Measurements from ENCODE around the gene SLC35G3.

The SLC35G3 gene

GRCh38 chr17:35144840-35145239 lies 49.4 kb downstream of the SLC35G3 start:
- TF ChIP-seq CTCF (conservative IDR thresholded peaks at IDR 0.05) (no peak), ZFX (IDR thresholded peaks at IDR 0.05) (no peak)
- no peak overlapping the region for H3K27ac ChIP-seq
